Measurements from ENCODE around the gene LRATD1. TPM values are rescaled to one million over a fixed set of nuclear protein-coding genes. Genes with fewer than 3 reads are reported as not detected.

Gene LRATD1
- total RNA-seq, 1 experiment from 2014 or later, result not detected

DNA sequence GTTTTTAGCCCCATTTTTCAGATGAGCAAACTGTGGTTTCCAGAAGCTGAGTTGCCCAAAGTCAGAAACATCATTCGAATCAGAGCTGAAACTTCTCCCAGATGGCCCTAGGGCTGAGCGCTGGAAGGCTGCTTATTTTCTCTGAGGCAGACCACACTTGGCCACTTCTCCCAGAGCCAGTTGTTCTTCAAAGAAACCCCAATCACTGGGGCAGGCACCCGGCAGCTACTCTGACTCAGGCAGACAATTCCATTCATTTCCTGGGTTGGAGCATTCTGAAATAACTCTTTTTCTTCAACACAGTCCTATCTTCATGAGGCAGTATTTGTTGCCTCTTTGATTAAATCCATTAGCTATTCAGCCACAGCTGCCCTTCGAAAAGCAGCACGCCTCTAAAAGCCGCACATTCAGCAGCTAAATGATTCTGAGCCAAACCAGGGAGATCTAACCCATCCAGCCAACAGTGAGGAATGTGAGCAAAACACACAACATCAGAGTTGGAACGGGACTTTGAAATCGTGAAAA is 40.9 kb downstream of the LRATD1 start:
- Histone ChIP-seq H3K27ac (ENCODE audit: low read depth, low read length, poor library complexity, severe bottlenecking) (no peak overlapping the region), H3K9me3 (ENCODE audit: low read depth, low read length, poor library complexity, severe bottlenecking) (no peaks in the 10 kb centered on the region), H3K4me3 (ENCODE audit: low read depth, low read length, poor library complexity, severe bottlenecking) (no peak overlapping the region), H3K36me3 (ENCODE audit: insufficient read depth, low read length, poor library complexity, severe bottlenecking) (no peaks in the 10 kb centered on the region), H3K27me3 (replicated peaks; ENCODE audit: insufficient read depth, low read depth, low read length, poor library complexity) (peaks cover 19% of the 10 kb centered on the region), H3K4me1 (ENCODE audit: insufficient read depth, low read length, poor library complexity, severe bottlenecking) (no peaks in the 10 kb centered on the region)
- TF ChIP-seq, protein P1, sequence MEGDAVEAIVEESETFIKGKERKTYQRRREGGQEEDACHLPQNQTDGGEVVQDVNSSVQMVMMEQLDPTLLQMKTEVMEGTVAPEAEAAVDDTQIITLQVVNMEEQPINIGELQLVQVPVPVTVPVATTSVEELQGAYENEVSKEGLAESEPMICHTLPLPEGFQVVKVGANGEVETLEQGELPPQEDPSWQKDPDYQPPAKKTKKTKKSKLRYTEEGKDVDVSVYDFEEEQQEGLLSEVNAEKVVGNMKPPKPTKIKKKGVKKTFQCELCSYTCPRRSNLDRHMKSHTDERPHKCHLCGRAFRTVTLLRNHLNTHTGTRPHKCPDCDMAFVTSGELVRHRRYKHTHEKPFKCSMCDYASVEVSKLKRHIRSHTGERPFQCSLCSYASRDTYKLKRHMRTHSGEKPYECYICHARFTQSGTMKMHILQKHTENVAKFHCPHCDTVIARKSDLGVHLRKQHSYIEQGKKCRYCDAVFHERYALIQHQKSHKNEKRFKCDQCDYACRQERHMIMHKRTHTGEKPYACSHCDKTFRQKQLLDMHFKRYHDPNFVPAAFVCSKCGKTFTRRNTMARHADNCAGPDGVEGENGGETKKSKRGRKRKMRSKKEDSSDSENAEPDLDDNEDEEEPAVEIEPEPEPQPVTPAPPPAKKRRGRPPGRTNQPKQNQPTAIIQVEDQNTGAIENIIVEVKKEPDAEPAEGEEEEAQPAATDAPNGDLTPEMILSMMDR (conservative IDR thresholded peaks at IDR 0.05; ENCODE audit: low read depth, low read length), result no peak
- TF ChIP-seq EZH2 (IDR thresholded peaks at IDR 0.05; ENCODE audit: borderline replicate concordance, low read depth, low read length, poor library complexity, severe bottlenecking), result no peak
- ChIA-PET CTCF (no interaction called here), POLR2A (ENCODE audit: low non-redundant PET) (no interaction called here)
- intact Hi-C loops (cut with micrococcal nuclease; ENCODE audit: unreplicated experiment), result no loop called here
- no TSS peak for BruUV-seq (replicated peaks)
- DNase-seq (ENCODE audit: low spot score), result no peak

DNA sequence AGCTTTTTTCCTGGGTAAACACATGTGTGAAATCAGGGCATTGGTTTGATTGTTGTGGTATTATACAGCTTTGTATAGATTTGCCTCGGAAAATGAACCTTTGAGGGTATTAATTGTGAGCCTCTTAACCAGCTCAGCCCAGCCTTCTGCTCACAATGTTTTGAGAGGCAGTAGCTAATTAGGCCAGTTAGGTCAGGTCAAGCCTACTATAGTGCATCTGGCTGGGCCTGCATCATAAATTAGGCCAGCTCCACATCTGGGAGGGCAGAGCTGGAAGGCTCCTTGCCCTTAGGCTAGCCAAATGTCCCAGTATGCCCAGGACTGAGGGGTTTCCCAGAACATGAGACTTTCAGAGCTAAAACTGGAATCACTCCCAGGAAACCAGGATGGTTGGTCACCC is 43.0 kb downstream of the LRATD1 start:
- TF ChIP-seq EZH2 (IDR thresholded peaks at IDR 0.05; ENCODE audit: borderline replicate concordance, low read depth, low read length, poor library complexity, severe bottlenecking), result no peak
- TF ChIP-seq, protein P1 (conservative IDR thresholded peaks at IDR 0.05; ENCODE audit: low read depth, low read length), result no peak
- H3K9me3 ChIP-seq (ENCODE audit: low read depth, low read length, poor library complexity, severe bottlenecking), result no peaks in the 10 kb centered on the region
- ChIA-PET POLR2A (ENCODE audit: low non-redundant PET) (no interaction called here), CTCF (no interaction called here)
- H3K4me3 ChIP-seq (ENCODE audit: low read depth, low read length, poor library complexity, severe bottlenecking), result no peak overlapping the region
- H3K4me1 ChIP-seq (ENCODE audit: insufficient read depth, low read length, poor library complexity, severe bottlenecking), result no peaks in the 10 kb centered on the region
- peaks cover 17% of the 10 kb centered on the region for H3K27me3 ChIP-seq (replicated peaks; ENCODE audit: insufficient read depth, low read depth, low read length, poor library complexity)
- no TSS peak for BruUV-seq (replicated peaks)
- no peak overlapping the region for H3K27ac ChIP-seq (ENCODE audit: low read depth, low read length, poor library complexity, severe bottlenecking)
- no peaks in the 10 kb centered on the region for H3K36me3 ChIP-seq (ENCODE audit: insufficient read depth, low read length, poor library complexity, severe bottlenecking)
- intact Hi-C loops (cut with micrococcal nuclease; ENCODE audit: unreplicated experiment), result no loop called here
- DNase-seq (ENCODE audit: low spot score), result no peak

DNA sequence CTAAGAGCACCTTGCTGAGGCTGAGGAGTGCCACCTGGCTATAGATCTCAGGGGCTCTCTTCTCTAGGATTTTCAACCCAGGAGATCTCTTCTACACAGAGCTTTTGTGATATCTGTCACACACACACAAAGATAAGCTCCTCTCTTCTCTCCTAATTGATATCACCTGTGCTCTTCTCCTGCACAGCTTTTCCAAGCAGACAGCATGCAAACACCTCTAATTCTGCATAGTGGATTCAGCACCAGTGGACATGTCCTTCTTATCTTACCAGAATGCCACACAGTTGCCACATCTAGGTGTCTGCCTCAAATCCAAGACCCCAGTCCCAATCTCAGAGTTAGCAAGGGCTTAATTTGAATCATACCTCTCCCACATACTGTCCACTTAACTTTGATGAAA is 43.9 kb downstream of the LRATD1 start:
- H3K4me3 ChIP-seq (ENCODE audit: low read depth, low read length, poor library complexity, severe bottlenecking), result no peak overlapping the region
- no peak for DNase-seq (ENCODE audit: low spot score)
- TF ChIP-seq EZH2 (IDR thresholded peaks at IDR 0.05; ENCODE audit: borderline replicate concordance, low read depth, low read length, poor library complexity, severe bottlenecking), result no peak
- TF ChIP-seq, protein P1 (conservative IDR thresholded peaks at IDR 0.05; ENCODE audit: low read depth, low read length), result no peak
- H3K27ac ChIP-seq (ENCODE audit: low read depth, low read length, poor library complexity, severe bottlenecking), result no peak overlapping the region
- H3K27me3 ChIP-seq (replicated peaks; ENCODE audit: insufficient read depth, low read depth, low read length, poor library complexity), result peaks cover 12% of the 10 kb centered on the region
- ChIA-PET POLR2A (ENCODE audit: low non-redundant PET) (no interaction called here), CTCF (no interaction called here)
- no TSS peak for BruUV-seq (replicated peaks)
- no peaks in the 10 kb centered on the region for H3K4me1 ChIP-seq (ENCODE audit: insufficient read depth, low read length, poor library complexity, severe bottlenecking)
- H3K36me3 ChIP-seq (ENCODE audit: insufficient read depth, low read length, poor library complexity, severe bottlenecking), result no peaks in the 10 kb centered on the region
- intact Hi-C loops (cut with micrococcal nuclease; ENCODE audit: unreplicated experiment), result no loop called here
- H3K9me3 ChIP-seq (ENCODE audit: low read depth, low read length, poor library complexity, severe bottlenecking), result no peaks in the 10 kb centered on the region

All from A673 (cell line).